HEK293 (cell line): ENCODE results near the gene CRTC3.

Experiments used
- FEZF1 ChIP-seq: fragments of 450-650 bp; formaldehyde crosslinking; IDR thresholded peaks from 2 replicates; pipeline ENCODE4 v1.5.1; 2016; ENCODE audit warnings: missing biosample characterization, missing genetic modification characterization
- YY1 ChIP-seq: fragments of 450-650 bp; formaldehyde crosslinking; IDR thresholded peaks from 2 replicates; pipeline ENCODE4 v1.5.1; 2018; ENCODE audit warnings: missing biosample characterization, missing genetic modification characterization
- ZNF624 ChIP-seq: fragments of 450-650 bp; formaldehyde crosslinking; IDR thresholded peaks from 2 replicates; pipeline ENCODE4 v1.5.1; 2017; ENCODE audit warnings: missing biosample characterization, missing genetic modification characterization
- ZNF830 ChIP-seq: fragments of 450-650 bp; IDR thresholded peaks from 2 replicates; pipeline ENCODE4 v1.5.0; 2018; ENCODE audit warnings: missing biosample characterization, missing genetic modification characterization, low read depth, mild to moderate bottlenecking, moderate library complexity
- TF ChIP-seq, protein P1 (sequence below): fragments of 450-650 bp; formaldehyde crosslinking; IDR thresholded peaks from 2 replicates; pipeline ENCODE4 v1.5.1; 2016; ENCODE audit warnings: missing biosample characterization, missing genetic modification characterization
- TF ChIP-seq, protein P2 (sequence below): fragments of 450-650 bp; formaldehyde crosslinking; IDR thresholded peaks from 2 replicates; pipeline ENCODE4 v1.5.1; 2016; ENCODE audit warnings: missing biosample characterization, missing genetic modification characterization
- TF ChIP-seq, protein P3 (sequence below): fragments of 450-650 bp; formaldehyde crosslinking; IDR thresholded peaks from 2 replicates; pipeline ENCODE4 v1.5.1; 2016; ENCODE audit warnings: missing biosample characterization, missing genetic modification characterization
- TF ChIP-seq, protein P4 (sequence below): fragments of 450-650 bp; formaldehyde crosslinking; IDR thresholded peaks from 2 replicates; pipeline ENCODE4 v1.5.1; 2016; ENCODE audit warnings: missing biosample characterization, missing genetic modification characterization
- TF ChIP-seq, protein P5 (sequence below): fragments of 450-650 bp; formaldehyde crosslinking; IDR thresholded peaks from 2 replicates; pipeline ENCODE4 v1.5.1; 2016; ENCODE audit warnings: missing biosample characterization, missing genetic modification characterization, low read depth

DNA sequence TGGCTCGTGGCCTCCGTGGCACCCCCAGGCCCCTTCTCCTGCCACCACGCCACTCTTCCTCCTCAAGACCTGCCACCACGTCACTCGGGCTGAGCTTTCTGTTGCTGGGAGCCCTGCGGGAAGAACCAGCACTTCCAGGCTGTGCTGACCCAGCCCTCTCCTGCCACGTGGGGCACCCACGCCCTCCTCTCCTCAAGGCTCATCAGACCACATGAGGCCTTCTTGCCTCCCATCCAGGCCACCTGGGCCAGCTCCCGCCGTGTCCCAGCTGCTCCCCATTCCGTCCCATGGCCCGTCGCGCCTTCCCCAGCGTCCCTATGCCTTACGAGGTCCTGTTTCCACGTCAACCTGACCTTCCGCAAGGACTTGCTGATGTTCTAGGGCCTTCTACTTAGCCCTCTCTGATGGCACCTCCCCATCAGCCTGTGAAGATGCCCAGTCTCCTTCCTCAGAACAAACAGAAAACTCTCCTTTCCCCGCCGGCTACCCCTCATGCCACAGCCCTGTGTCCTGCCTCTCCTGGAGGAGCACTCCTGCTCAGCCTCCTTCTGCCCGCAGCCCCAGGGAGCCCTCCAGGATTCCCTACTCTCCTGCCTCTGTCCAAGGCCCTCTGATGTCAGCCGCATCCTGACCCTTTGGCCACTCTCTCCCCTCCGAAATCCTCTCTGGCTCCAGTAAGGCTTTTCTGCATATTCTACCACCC lies 116.3 kb downstream of the CRTC3 start:
- TF ChIP-seq, protein P1, sequence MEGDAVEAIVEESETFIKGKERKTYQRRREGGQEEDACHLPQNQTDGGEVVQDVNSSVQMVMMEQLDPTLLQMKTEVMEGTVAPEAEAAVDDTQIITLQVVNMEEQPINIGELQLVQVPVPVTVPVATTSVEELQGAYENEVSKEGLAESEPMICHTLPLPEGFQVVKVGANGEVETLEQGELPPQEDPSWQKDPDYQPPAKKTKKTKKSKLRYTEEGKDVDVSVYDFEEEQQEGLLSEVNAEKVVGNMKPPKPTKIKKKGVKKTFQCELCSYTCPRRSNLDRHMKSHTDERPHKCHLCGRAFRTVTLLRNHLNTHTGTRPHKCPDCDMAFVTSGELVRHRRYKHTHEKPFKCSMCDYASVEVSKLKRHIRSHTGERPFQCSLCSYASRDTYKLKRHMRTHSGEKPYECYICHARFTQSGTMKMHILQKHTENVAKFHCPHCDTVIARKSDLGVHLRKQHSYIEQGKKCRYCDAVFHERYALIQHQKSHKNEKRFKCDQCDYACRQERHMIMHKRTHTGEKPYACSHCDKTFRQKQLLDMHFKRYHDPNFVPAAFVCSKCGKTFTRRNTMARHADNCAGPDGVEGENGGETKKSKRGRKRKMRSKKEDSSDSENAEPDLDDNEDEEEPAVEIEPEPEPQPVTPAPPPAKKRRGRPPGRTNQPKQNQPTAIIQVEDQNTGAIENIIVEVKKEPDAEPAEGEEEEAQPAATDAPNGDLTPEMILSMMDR (tag by site-specific recombination), result 0 out of 2 replicates have a peak, but pooled peaks have one; percentile 9
- TF ChIP-seq, protein P2, sequence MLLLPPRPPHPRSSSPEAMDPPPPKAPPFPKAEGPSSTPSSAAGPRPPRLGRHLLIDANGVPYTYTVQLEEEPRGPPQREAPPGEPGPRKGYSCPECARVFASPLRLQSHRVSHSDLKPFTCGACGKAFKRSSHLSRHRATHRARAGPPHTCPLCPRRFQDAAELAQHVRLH (tag by site-specific recombination), result no peak
- TF ChIP-seq, protein P3, sequence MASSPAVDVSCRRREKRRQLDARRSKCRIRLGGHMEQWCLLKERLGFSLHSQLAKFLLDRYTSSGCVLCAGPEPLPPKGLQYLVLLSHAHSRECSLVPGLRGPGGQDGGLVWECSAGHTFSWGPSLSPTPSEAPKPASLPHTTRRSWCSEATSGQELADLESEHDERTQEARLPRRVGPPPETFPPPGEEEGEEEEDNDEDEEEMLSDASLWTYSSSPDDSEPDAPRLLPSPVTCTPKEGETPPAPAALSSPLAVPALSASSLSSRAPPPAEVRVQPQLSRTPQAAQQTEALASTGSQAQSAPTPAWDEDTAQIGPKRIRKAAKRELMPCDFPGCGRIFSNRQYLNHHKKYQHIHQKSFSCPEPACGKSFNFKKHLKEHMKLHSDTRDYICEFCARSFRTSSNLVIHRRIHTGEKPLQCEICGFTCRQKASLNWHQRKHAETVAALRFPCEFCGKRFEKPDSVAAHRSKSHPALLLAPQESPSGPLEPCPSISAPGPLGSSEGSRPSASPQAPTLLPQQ (tag by site-specific recombination), result peak; percentile 7; the same call in 1 of the 2 replicates
- TF ChIP-seq YY1 (tag by site-specific recombination) (no peak), FEZF1 (tag by site-specific recombination) (no peak), ZNF830 (tag by site-specific recombination) (no peak), ZNF624 (no peak)
- TF ChIP-seq, protein P4, sequence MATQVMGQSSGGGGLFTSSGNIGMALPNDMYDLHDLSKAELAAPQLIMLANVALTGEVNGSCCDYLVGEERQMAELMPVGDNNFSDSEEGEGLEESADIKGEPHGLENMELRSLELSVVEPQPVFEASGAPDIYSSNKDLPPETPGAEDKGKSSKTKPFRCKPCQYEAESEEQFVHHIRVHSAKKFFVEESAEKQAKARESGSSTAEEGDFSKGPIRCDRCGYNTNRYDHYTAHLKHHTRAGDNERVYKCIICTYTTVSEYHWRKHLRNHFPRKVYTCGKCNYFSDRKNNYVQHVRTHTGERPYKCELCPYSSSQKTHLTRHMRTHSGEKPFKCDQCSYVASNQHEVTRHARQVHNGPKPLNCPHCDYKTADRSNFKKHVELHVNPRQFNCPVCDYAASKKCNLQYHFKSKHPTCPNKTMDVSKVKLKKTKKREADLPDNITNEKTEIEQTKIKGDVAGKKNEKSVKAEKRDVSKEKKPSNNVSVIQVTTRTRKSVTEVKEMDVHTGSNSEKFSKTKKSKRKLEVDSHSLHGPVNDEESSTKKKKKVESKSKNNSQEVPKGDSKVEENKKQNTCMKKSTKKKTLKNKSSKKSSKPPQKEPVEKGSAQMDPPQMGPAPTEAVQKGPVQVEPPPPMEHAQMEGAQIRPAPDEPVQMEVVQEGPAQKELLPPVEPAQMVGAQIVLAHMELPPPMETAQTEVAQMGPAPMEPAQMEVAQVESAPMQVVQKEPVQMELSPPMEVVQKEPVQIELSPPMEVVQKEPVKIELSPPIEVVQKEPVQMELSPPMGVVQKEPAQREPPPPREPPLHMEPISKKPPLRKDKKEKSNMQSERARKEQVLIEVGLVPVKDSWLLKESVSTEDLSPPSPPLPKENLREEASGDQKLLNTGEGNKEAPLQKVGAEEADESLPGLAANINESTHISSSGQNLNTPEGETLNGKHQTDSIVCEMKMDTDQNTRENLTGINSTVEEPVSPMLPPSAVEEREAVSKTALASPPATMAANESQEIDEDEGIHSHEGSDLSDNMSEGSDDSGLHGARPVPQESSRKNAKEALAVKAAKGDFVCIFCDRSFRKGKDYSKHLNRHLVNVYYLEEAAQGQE, result no peak
- TF ChIP-seq, protein P5, sequence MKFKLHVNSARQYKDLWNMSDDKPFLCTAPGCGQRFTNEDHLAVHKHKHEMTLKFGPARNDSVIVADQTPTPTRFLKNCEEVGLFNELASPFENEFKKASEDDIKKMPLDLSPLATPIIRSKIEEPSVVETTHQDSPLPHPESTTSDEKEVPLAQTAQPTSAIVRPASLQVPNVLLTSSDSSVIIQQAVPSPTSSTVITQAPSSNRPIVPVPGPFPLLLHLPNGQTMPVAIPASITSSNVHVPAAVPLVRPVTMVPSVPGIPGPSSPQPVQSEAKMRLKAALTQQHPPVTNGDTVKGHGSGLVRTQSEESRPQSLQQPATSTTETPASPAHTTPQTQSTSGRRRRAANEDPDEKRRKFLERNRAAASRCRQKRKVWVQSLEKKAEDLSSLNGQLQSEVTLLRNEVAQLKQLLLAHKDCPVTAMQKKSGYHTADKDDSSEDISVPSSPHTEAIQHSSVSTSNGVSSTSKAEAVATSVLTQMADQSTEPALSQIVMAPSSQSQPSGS (tag by site-specific recombination), result no peak
